IMR-90 (cell line): ENCODE results near the gene CTDSPL. TPM values are rescaled to one million over a fixed set of nuclear protein-coding genes. Genes with fewer than 3 reads are reported as not detected.

Source experiments
- ATAC-seq: fragments of 200-7000 bp; cut with Tn5 transposase; 2 replicates; pipeline ENCODE4 v1.9.1; 2020; ENCODE audit warnings: low read depth, mild to moderate bottlenecking, moderate library complexity
- BruUV-seq: library from RNA; stranded (reverse); fragments of 400-500 nt; replicated peaks from 2 replicates; lab custom pipeline; 2021; lab: Mats Ljungman, UMichigan
- CTCF ChIA-PET: fragments of 300-600 bp; formaldehyde crosslinking; extraction: SDS; loops from one replicate; lab custom pipeline; 2021; ENCODE audit warnings: antibody characterized with exemption; lab: Yijun Ruan, JAX
- POLR2A ChIA-PET: fragments of 300-600 bp; sonication (Branson Sonifier 250); formaldehyde crosslinking; loops from one replicate; lab custom pipeline; 2022; ENCODE audit warnings: antibody characterized with exemption; ENCODE audit not compliant: unreplicated experiment; lab: Charles Lee
- DNase-seq: peaks from one replicate; pipeline ENCODE4 v3.0.0; 2013
- H2AFZ ChIP-seq: replicated peaks from 2 replicates; pipeline ENCODE3; 2013; ENCODE audit warnings: low read length, mild to moderate bottlenecking; ENCODE audit not compliant: poor library complexity
- H2AK5ac ChIP-seq: 2 replicates; pipeline ENCODE4 v1.6.1; 2013; ENCODE audit warnings: low read depth, low read length, inconsistent platforms
- H2AK9ac ChIP-seq: replicated peaks from 2 replicates; pipeline ENCODE3; 2013; ENCODE audit warnings: mild to moderate bottlenecking, low read depth, low read length, moderate library complexity; ENCODE audit not compliant: poor library complexity
- H2BK120ac ChIP-seq: 2 replicates; pipeline ENCODE4 v1.6.1; 2013; ENCODE audit warnings: low read depth, low read length, inconsistent platforms
- H2BK15ac ChIP-seq: 3 replicates; pipeline ENCODE4 v1.6.1; 2013; ENCODE audit warnings: low read depth, low read length, inconsistent platforms
- H2BK20ac ChIP-seq: 2 replicates; pipeline ENCODE4 v1.6.1; 2013; ENCODE audit warnings: low read depth, mild to moderate bottlenecking, inconsistent platforms, low read length, moderate library complexity
- H2BK5ac ChIP-seq: 2 replicates; pipeline ENCODE4 v1.6.1; 2013; ENCODE audit warnings: mild to moderate bottlenecking, low read depth, low read length, inconsistent platforms; ENCODE audit not compliant: poor library complexity, severe bottlenecking
- H3K14ac ChIP-seq: replicated peaks from 2 replicates; pipeline ENCODE4 v1.6.1; 2013; ENCODE audit warnings: low read depth, low read length, inconsistent platforms
- H3K18ac ChIP-seq: 2 replicates; pipeline ENCODE4 v1.6.1; 2013; ENCODE audit warnings: low read depth, low read length, control low read depth
- H3K23ac ChIP-seq: 2 replicates; pipeline ENCODE4 v1.6.1; 2013; ENCODE audit warnings: low read depth, low read length, inconsistent platforms
- H3K27ac ChIP-seq: 2 replicates; pipeline ENCODE4 v1.5.1; 2013; ENCODE audit warnings: mild to moderate bottlenecking, control low read depth, low read length; ENCODE audit not compliant: insufficient read depth
- H3K27me3 ChIP-seq: 2 replicates; pipeline ENCODE4 v1.6.1; 2013; ENCODE audit warnings: low read length; ENCODE audit not compliant: control insufficient read depth, insufficient read depth
- H3K36me3 ChIP-seq: 2 replicates; pipeline ENCODE4 v1.6.1; 2013; ENCODE audit warnings: low read length, mixed read lengths; ENCODE audit not compliant: control insufficient read depth, insufficient read depth
- H3K4ac ChIP-seq: 2 replicates; pipeline ENCODE4 v1.6.1; 2013; ENCODE audit warnings: low read depth, low read length, inconsistent platforms
- H3K4me1 ChIP-seq: 2 replicates; pipeline ENCODE4 v1.6.1; 2013; ENCODE audit warnings: low read length, mixed read lengths; ENCODE audit not compliant: control insufficient read depth, insufficient read depth
- H3K4me2 ChIP-seq: 2 replicates; pipeline ENCODE4 v1.6.1; 2013; ENCODE audit warnings: low read depth, mild to moderate bottlenecking, control low read depth, low read length, moderate library complexity
- H3K4me3 ChIP-seq: 2 replicates; pipeline ENCODE4 v1.5.1; 2013; ENCODE audit warnings: low read depth, mild to moderate bottlenecking, control low read depth, low read length, moderate library complexity; ENCODE audit not compliant: insufficient read depth
- H3K56ac ChIP-seq: 2 replicates; pipeline ENCODE4 v1.6.1; 2013; ENCODE audit warnings: low read length, inconsistent platforms; ENCODE audit not compliant: insufficient read depth; ENCODE audit errors: extremely low read depth
- H3K79me1 ChIP-seq, 2 experiments: 2 replicates each; pipeline ENCODE4 v1.6.1; 2013; ENCODE audit warnings: low read length in 2 of 2, inconsistent platforms in 1 of 2, low read depth in 1 of 2
- H3K9ac ChIP-seq: 2 replicates; pipeline ENCODE4 v1.6.1; 2013; ENCODE audit warnings: low read depth, low read length, control low read depth
- H3K9me1 ChIP-seq: 2 replicates; pipeline ENCODE4 v1.6.1; 2013; ENCODE audit warnings: low read length, inconsistent platforms; ENCODE audit not compliant: insufficient read depth
- H3K9me3 ChIP-seq: 2 replicates; pipeline ENCODE4 v1.6.1; 2013; ENCODE audit warnings: low read length; ENCODE audit not compliant: control insufficient read depth, insufficient read depth
- H4K20me1 ChIP-seq: 2 replicates; pipeline ENCODE4 v1.6.1; 2013; ENCODE audit warnings: low read length, inconsistent platforms; ENCODE audit not compliant: insufficient read depth
- H4K5ac ChIP-seq: 2 replicates; pipeline ENCODE4 v1.6.1; 2013; ENCODE audit warnings: mild to moderate bottlenecking, low read depth, low read length, control low read depth
- H4K8ac ChIP-seq, 2 experiments: 2 replicates each; pipeline ENCODE4 v1.6.1; 2013; ENCODE audit warnings: low read depth in 2 of 2, low read length in 2 of 2, control low read depth in 1 of 2, inconsistent platforms in 1 of 2
- H4K91ac ChIP-seq: 2 replicates; pipeline ENCODE4 v1.6.1; 2013; ENCODE audit warnings: low read depth, low read length, inconsistent platforms; ENCODE audit not compliant: insufficient read depth
- BHLHE40 ChIP-seq: fragments of 150-350 bp; IDR thresholded peaks from 2 replicates; pipeline ENCODE4 v1.6.1; 2016; ENCODE audit warnings: mild to moderate bottlenecking, low read depth, low read length
- CEBPB ChIP-seq: IDR thresholded peaks from 2 replicates; pipeline ENCODE4 v1.6.1; 2012; ENCODE audit warnings: low read depth, low read length, improper control_type of control experiment
- CHD1 ChIP-seq: IDR thresholded peaks from 2 replicates; pipeline ENCODE4 v1.6.1; 2012; ENCODE audit warnings: low read depth, low read length, improper control_type of control experiment
- FOS ChIP-seq: fragments of 150-350 bp; IDR thresholded peaks from 2 replicates; pipeline ENCODE4 v1.6.1; 2016; ENCODE audit warnings: low read depth, low read length
- MAZ ChIP-seq: IDR thresholded peaks from 2 replicates; pipeline ENCODE4 v1.6.1; 2012; ENCODE audit warnings: low read depth, mild to moderate bottlenecking, low read length, improper control_type of control experiment, moderate library complexity, borderline replicate concordance
- NFE2L2 ChIP-seq: fragments of 150-350 bp; IDR thresholded peaks from 2 replicates; pipeline ENCODE4 v1.6.1; 2016; ENCODE audit warnings: low read depth, mild to moderate bottlenecking, low read length
- POLR2A ChIP-seq: IDR thresholded peaks from 2 replicates; pipeline ENCODE4 v1.6.1; 2012; ENCODE audit warnings: mild to moderate bottlenecking, low read depth, low read length
- RCOR1 ChIP-seq: IDR thresholded peaks from 2 replicates; pipeline ENCODE4 v1.6.1; 2012; ENCODE audit warnings: mild to moderate bottlenecking, low read length, improper control_type of control experiment; ENCODE audit not compliant: insufficient replicate concordance
- RFX5 ChIP-seq: IDR thresholded peaks from 2 replicates; pipeline ENCODE4 v1.8.0; 2012; ENCODE audit warnings: low read depth, mild to moderate bottlenecking, low read length, moderate library complexity
- USF2 ChIP-seq: fragments of 150-350 bp; IDR thresholded peaks from 2 replicates; pipeline ENCODE4 v1.6.1; 2017; ENCODE audit warnings: mild to moderate bottlenecking, antibody characterized with exemption, low read length, low read depth
- WGBS, 2 experiments: methylation state at CpG; one replicate each; pipeline versions ENCODE4 v1.1.5 to v1.1.7; 2013; ENCODE audit warnings: missing lambda C conversion rate in 2 of 2; ENCODE audit not compliant: insufficient read length in 1 of 2; ENCODE audit errors: extremely low coverage in 2 of 2; 5-methylcytosine and 5-hydroxymethylcytosine counted together
- dilution Hi-C: fragments of 300-500 bp; cut with HindIII; formaldehyde crosslinking; loops from one replicate; pipeline ENCODE4 v1.14.3; 2018; ENCODE audit warnings: low sequenced_read_pairs; ENCODE audit not compliant: unreplicated experiment
- in situ Hi-C: fragments of 300-500 bp; cut with MboI; formaldehyde crosslinking; loops from 3 replicates; pipeline ENCODE4 v1.14.3; 2019; ENCODE audit warnings: low sequenced_read_pairs, inconsistent platforms, mixed read lengths
- intact Hi-C: fragments of 100-400 bp; cut with micrococcal nuclease; formaldehyde crosslinking; loops from 2 replicates; pipeline ENCODE4 v1.10.0; 2022
- polyA plus RNA-seq, 3 experiments: library from polyadenylated mRNA; depleted of rRNA; stranded (reverse); fragments of >200 nt; gene quantifications; 2 replicates each; pipeline ENCODE4 v1.2.3, GENCODE V29; 2012; ENCODE audit warnings: low replicate concordance in 1 of 3
- total RNA-seq: library from RNA; depleted of rRNA; stranded (reverse); fragments of >200 nt; gene quantifications from 2 replicates; pipeline ENCODE4 v1.2.3, GENCODE V29; 2012
- TF ChIP-seq, protein P1 (sequence below): fragments of 150-350 bp; IDR thresholded peaks from 2 replicates; pipeline ENCODE4 v1.6.1; 2016; ENCODE audit warnings: low read depth, mild to moderate bottlenecking, low read length, moderate library complexity, borderline replicate concordance

The CTDSPL gene
- total and polyA plus RNA-seq, 2 of the 4 experiments (the other 2 are of a cell fraction): 24.5 to 29.0 TPM

GRCh38 chr3:37993820-37994638 lies 132.3 kb downstream of the CTDSPL start:
- Histone ChIP-seq H2AK5ac (peak overlapping the region; percentile 84), H4K91ac (peak overlapping the region; percentile 90), H2BK20ac (peak overlapping the region; percentile 31; the same call in 1 of the 2 replicates), H3K23ac (peak overlapping the region; percentile 79), H3K36me3 (peaks cover 3% of the 10 kb centered on the region; the same call in 1 of the 2 replicates), H2AK9ac (peak overlapping the region; percentile 93), H3K4me3 (peak overlapping the region; percentile 75), H2AFZ (peak overlapping the region; percentile 99), H3K4ac (peak overlapping the region; percentile 94), H3K4me2 (peak overlapping the region; percentile 89), H4K5ac (peak overlapping the region; percentile 97), H2BK5ac (peak overlapping the region; percentile 83), H3K27me3 (no peaks in the 10 kb centered on the region; the same call in 1 of the 2 replicates), H2BK120ac (peak overlapping the region; percentile 83), H4K8ac (peak overlapping the region; percentile 95 to 99), H3K9me3 (no peaks in the 10 kb centered on the region), H3K18ac (peak overlapping the region; percentile 91), H4K20me1 (no peaks in the 10 kb centered on the region), H3K9me1 (peaks cover 8% of the 10 kb centered on the region), H3K14ac (peak overlapping the region; percentile 91), H3K4me1 (peaks cover 10% of the 10 kb centered on the region), H3K79me1 (peaks cover 3 to 19% of the 10 kb centered on the region in 2 experiments; a peak in 2 of 4 replicates), H2BK15ac (peak overlapping the region; percentile 34; the same call in 1 of the 3 replicates), H3K9ac (peak overlapping the region; percentile 91), H3K27ac (peak overlapping the region; percentile 94), H3K56ac (peak overlapping the region; percentile 74; the same call in 1 of the 2 replicates)
- DNase-seq (peak; percentile 75), ATAC-seq (peak; percentile 71)
- in situ Hi-C loops (no loop called here), intact Hi-C loops (no loop called here), dilution Hi-C loops (no loop called here)
- POLR2A ChIA-PET: no interaction called here
- TF ChIP-seq MAZ: peak; percentile 53; the same call in 1 of the 2 replicates
- peak; percentile 25; the same call in 1 of the 2 replicates for TF ChIP-seq BHLHE40
- TF ChIP-seq USF2: peak; percentile 62
- no peak for TF ChIP-seq NFE2L2
- no peak for TF ChIP-seq RCOR1
- peak; percentile 52; the same call in 1 of the 2 replicates for TF ChIP-seq CEBPB
- TF ChIP-seq RFX5: no peak
- TF ChIP-seq, protein P1, sequence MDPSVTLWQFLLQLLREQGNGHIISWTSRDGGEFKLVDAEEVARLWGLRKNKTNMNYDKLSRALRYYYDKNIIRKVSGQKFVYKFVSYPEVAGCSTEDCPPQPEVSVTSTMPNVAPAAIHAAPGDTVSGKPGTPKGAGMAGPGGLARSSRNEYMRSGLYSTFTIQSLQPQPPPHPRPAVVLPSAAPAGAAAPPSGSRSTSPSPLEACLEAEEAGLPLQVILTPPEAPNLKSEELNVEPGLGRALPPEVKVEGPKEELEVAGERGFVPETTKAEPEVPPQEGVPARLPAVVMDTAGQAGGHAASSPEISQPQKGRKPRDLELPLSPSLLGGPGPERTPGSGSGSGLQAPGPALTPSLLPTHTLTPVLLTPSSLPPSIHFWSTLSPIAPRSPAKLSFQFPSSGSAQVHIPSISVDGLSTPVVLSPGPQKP: no peak
- TF ChIP-seq FOS: no peak
- no peak for TF ChIP-seq CHD1
- peak; percentile 40; the same call in 1 of the 2 replicates for TF ChIP-seq POLR2A
- WGBS, 2 experiments: 0% methylated on average over 10 of the region's 49 CpGs; no CpG with 5 or more reads in 1 of the 2 experiments
- no TSS peak for BruUV-seq
- CTCF ChIA-PET: no interaction called here
